Activated T-cell treated with anti-CD3 and anti-CD28 coated beads, Interleukin-2, amount 50 U/mL, for 72 hours (primary cell): Measurements from ENCODE around the gene NRG3. TPM values are rescaled to one million over a fixed set of nuclear protein-coding genes. Genes with fewer than 3 reads are reported as not detected.
"Not testable (repeated sequence)": the region's sequence is repeated elsewhere in the genome, so short reads cannot be mapped to it uniquely, and the experiment has no call there.

Experiments used
- ATAC-seq, 2 donors: fragments of 150-1000 bp; cut with Tn5 transposase; replicated peaks in 1 of 2; 2 replicates each; pipeline ENCODE4 v1.10.0; 2021; ENCODE audit warnings: moderate library complexity in 2 of 2, mild to moderate bottlenecking in 1 of 2
- DNase-seq, 2 donors: peaks; one replicate each; pipeline ENCODE4 v3.0.0; 2021 to 2022; ENCODE audit warnings: mixed read lengths in 1 of 2
- H3K27ac Mint-ChIP-seq: one replicate; pipeline ENCODE4 v1.8.0; 2022; ENCODE audit warnings: mild to moderate bottlenecking, moderate library complexity, mixed read lengths
- H3K27me3 Mint-ChIP-seq: one replicate; pipeline ENCODE4 v1.8.0; 2022; ENCODE audit warnings: low read depth, mixed read lengths
- H3K36me3 Mint-ChIP-seq, 2 donors: one replicate each; pipeline ENCODE4 v1.8.0; 2022; ENCODE audit warnings: mixed read lengths in 2 of 2, mild to moderate bottlenecking in 1 of 2; ENCODE audit not compliant: insufficient read depth in 2 of 2
- H3K4me1 Mint-ChIP-seq: one replicate; pipeline ENCODE4 v1.8.0; 2022; ENCODE audit warnings: low read depth, mixed read lengths
- H3K4me3 Mint-ChIP-seq, 2 donors: one replicate each; pipeline ENCODE4 v1.8.0; 2022; ENCODE audit warnings: mild to moderate bottlenecking in 2 of 2, mixed read lengths in 2 of 2, moderate library complexity in 2 of 2
- H3K9me3 Mint-ChIP-seq, 2 donors: one replicate each; pipeline ENCODE4 v1.8.0; 2022; ENCODE audit warnings: mixed read lengths in 2 of 2
- total RNA-seq, 2 donors: library from RNA; stranded (reverse); gene quantifications; one replicate each; pipeline ENCODE4 v1.2.3, GENCODE V29; 2022

The NRG3 gene
- total RNA-seq, 2 donors from 2014 or later = not detected

DNA sequence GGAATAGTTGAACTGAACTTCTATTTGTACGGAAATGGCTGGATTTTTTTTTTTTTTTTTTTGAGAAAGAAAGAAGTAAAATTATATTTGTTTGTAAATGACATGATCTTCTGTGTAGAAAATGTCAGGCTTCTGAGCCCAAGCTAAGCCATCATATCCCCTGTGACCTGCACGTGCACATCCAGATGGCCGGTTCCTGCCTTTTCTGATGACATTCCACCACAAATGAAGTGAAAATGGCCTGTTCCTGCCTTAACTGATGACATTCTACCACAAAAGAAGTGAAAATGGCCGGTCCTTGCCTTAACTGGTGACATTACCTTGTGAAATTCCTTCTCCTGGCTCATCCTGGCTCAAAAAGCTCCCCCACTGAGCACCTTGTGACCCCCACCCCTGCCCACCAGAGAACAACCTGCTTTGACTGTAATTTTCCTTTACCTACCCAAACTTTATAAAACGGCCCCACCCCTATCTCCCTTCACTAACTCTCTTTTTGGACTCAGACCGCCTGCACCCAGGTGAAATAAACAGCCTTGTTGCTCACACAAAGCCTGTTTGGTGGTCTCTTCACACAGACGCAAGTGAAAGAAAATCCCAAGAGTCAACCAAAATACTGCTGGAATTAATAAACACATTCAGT, 1085.5 kb downstream of the NRG3 start:
- not testable (repeated sequence) for H3K9me3 Mint-ChIP-seq, ATAC-seq, H3K4me3 Mint-ChIP-seq, H3K27ac Mint-ChIP-seq, H3K27me3 Mint-ChIP-seq, H3K36me3 Mint-ChIP-seq, H3K4me1 Mint-ChIP-seq, DNase-seq

DNA sequence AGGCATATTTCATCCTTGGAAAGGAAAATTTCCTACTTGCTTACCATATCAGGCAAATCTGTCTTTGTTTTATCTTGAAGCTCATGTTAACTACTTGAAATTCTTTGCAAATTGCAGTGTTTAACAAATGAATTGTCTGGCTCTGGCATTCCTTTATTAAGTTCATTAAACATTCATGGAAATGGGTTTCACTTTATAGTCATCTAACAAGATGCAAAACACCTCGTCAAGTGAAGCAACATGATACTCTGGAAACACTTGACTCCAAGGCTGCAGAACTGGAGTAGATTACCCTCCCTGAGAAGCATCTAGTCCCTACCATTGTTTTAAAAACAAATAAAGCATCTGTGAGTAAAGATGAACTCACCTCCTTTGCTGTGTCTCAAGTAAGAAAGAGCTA, 1086.9 kb downstream of the NRG3 start:
- H3K4me1 Mint-ChIP-seq = no peaks in the 10 kb centered on the region
- peaks cover 2 to 3% of the 10 kb centered on the region in 2 donors for H3K9me3 Mint-ChIP-seq
- H3K36me3 Mint-ChIP-seq = no peaks in the 10 kb centered on the region
- H3K27me3 Mint-ChIP-seq = no peaks in the 10 kb centered on the region
- no peak for ATAC-seq
- H3K27ac Mint-ChIP-seq = no peak overlapping the region
- H3K4me3 Mint-ChIP-seq = no peak overlapping the region
- no peak for DNase-seq

DNA sequence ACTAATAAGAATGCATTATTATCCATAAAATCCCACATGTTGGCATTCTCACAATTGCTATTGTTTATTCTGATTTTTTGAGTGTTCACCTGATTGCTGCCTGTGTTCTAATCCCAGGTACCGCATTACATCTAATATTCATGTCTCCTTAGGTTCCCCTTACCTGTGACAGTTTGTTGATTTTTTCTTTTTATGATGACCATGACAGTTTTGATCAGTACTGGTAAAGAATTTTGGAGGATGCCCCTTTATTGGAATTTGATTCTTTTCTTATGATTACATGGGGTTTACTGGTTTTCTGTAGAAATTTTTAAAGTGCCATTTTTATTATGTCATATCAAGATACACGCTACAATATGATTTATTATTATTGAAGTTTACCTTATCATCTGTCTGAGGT, 1091.1 kb downstream of the NRG3 start:
- ATAC-seq = no peak

DNA sequence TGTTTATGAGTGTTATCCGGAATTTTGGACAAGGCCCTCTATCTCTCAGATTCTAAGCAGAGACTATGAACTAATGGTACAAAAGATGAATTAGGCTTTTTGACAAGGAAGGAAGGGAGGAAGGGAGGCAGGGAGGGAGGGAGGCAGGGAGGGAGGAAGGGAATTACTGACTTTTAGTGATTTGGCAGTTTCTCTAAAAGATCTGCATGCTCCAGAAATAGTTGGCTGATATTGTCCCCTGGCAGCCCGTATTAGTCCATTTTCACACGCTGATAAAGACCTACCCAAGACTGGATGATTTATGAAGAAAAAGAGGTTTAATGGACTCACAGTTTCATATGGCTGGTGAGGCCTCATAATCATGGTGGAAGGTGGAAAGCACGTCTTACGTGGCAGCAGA, 1093.5 kb downstream of the NRG3 start:
- Mint-ChIP-seq H3K36me3 (no peaks in the 10 kb centered on the region), H3K4me1 (no peaks in the 10 kb centered on the region), H3K4me3 (no peak overlapping the region), H3K27me3 (no peaks in the 10 kb centered on the region), H3K9me3 (peaks cover 1 to 2% of the 10 kb centered on the region in 2 donors), H3K27ac (no peak overlapping the region)
- DNase-seq (no peak), ATAC-seq (no peak)

More for the DNA sequence above, 1091.1 kb downstream of the NRG3 start:
- H3K36me3 Mint-ChIP-seq = no peaks in the 10 kb centered on the region
- no peak overlapping the region for H3K27ac Mint-ChIP-seq
- no peak for DNase-seq
- no peak overlapping the region for H3K4me3 Mint-ChIP-seq
- no peaks in the 10 kb centered on the region for H3K4me1 Mint-ChIP-seq
- H3K9me3 Mint-ChIP-seq = peaks cover 0 to 2% of the 10 kb centered on the region in 2 donors
- H3K27me3 Mint-ChIP-seq = no peaks in the 10 kb centered on the region

DNA sequence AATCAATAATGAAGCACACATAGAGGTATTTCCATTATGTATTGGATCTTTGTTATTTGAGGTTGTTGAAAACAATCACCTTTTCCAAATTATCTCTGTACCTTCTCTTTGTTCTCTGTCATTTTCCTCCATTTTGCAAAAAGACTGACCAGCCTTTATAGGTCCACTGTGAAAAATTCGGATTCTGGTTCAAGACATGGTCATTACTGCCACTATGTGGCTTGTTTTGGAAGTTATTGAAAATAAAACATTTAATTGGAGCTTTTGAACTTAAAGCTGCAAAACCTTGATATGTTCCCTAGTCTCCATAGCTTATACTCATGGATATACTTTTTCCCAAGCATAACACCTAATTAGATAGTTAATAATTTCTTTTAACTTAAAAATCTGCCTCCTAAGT, 1094.4 kb downstream of the NRG3 start:
- DNase-seq (no peak), ATAC-seq (no peak)
- Mint-ChIP-seq H3K36me3 (no peaks in the 10 kb centered on the region), H3K27me3 (no peaks in the 10 kb centered on the region), H3K27ac (no peak overlapping the region), H3K4me3 (no peak overlapping the region), H3K4me1 (no peaks in the 10 kb centered on the region), H3K9me3 (peaks cover 1 to 2% of the 10 kb centered on the region in 2 donors)

DNA sequence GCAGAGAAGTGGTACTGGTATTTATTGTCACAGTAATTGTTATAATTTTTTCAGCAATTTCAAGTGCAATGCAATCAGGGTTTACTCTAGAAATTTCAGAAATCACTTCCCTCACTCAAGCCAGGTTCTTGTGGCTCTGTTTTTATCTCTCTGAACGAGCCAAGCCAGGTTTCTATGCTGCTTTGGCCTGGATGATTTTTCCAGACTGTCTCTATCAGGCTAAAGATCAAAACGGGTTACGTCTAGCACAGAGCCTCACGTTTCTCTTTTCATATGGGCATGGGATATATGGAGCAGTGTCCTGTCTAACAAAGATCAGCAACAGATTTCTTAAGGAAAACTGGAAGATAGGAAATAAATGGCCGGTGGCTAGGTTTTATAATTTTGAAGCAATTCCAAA, 1105.3 kb downstream of the NRG3 start:
- no peak overlapping the region for H3K27ac Mint-ChIP-seq
- no peaks in the 10 kb centered on the region for H3K36me3 Mint-ChIP-seq
- DNase-seq = no peak
- no peaks in the 10 kb centered on the region for H3K4me1 Mint-ChIP-seq
- peaks cover 0 to 4% of the 10 kb centered on the region in 2 donors for H3K9me3 Mint-ChIP-seq
- no peak overlapping the region for H3K4me3 Mint-ChIP-seq
- no peaks in the 10 kb centered on the region for H3K27me3 Mint-ChIP-seq
- ATAC-seq = no peak

DNA sequence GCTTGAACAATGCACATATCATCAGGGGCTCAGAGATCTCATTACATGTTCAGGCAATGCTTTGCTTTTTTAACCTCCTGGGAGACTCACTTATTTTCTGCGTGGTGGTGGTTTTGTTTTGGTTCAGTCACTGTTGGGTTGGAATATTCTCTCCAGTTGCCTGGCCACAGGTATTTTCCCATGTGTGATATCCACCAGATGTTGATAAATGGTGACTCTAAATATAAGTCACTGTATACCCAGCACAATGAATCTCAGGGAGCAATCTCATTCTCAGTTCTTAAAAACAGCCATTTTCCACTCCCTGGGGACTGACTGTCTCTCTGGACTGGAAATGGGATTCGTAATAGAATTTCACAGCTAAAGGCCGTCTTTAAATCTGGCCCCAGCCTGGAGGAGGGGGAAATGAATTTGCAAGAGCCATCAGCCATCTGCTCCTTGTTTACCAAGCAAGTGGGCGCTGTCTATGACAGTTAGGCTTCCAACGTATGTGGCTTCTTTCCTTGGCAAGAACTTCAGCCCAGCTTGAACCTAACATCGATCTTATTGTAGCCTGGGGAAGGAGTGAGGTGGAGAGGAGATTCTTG, 1106.2 kb downstream of the NRG3 start:
- ATAC-seq = no peak
- H3K4me3 Mint-ChIP-seq = no peak overlapping the region
- H3K36me3 Mint-ChIP-seq = no peaks in the 10 kb centered on the region
- DNase-seq = no peak
- H3K27me3 Mint-ChIP-seq = no peaks in the 10 kb centered on the region
- H3K27ac Mint-ChIP-seq = no peak overlapping the region
- no peaks in the 10 kb centered on the region for H3K4me1 Mint-ChIP-seq
- peaks cover 1 to 4% of the 10 kb centered on the region in 2 donors for H3K9me3 Mint-ChIP-seq

- no peaks in the 10 kb centered on the region for H3K36me3 Mint-ChIP-seq
- peaks cover 1 to 2% of the 10 kb centered on the region in 2 donors for H3K9me3 Mint-ChIP-seq
- H3K4me3 Mint-ChIP-seq = no peak overlapping the region
- DNase-seq = no peak
- no peaks in the 10 kb centered on the region for H3K27me3 Mint-ChIP-seq
- no peak overlapping the region for H3K27ac Mint-ChIP-seq
- no peak for ATAC-seq
- H3K4me1 Mint-ChIP-seq = no peaks in the 10 kb centered on the region
Observed at GRCh38 chr10:82982110-82982608, 1107.2 kb downstream of the NRG3 start.

GRCh38 chr10:82986216-82986615, 1111.2 kb downstream of the NRG3 start:
- no peaks in the 10 kb centered on the region for H3K27me3 Mint-ChIP-seq
- H3K36me3 Mint-ChIP-seq = no peaks in the 10 kb centered on the region
- H3K4me1 Mint-ChIP-seq = no peaks in the 10 kb centered on the region
- H3K4me3 Mint-ChIP-seq = no peak overlapping the region
- no peak for DNase-seq
- H3K9me3 Mint-ChIP-seq = peaks cover 1 to 2% of the 10 kb centered on the region in 2 donors
- no peak for ATAC-seq
- H3K27ac Mint-ChIP-seq = no peak overlapping the region

GRCh38 chr10:83006479-83006878, 1131.5 kb downstream of the NRG3 start:
- DNase-seq, ATAC-seq, H3K4me1 Mint-ChIP-seq, H3K27ac Mint-ChIP-seq, H3K36me3 Mint-ChIP-seq, H3K4me3 Mint-ChIP-seq, H3K9me3 Mint-ChIP-seq, H3K27me3 Mint-ChIP-seq: not testable (repeated sequence)

DNA sequence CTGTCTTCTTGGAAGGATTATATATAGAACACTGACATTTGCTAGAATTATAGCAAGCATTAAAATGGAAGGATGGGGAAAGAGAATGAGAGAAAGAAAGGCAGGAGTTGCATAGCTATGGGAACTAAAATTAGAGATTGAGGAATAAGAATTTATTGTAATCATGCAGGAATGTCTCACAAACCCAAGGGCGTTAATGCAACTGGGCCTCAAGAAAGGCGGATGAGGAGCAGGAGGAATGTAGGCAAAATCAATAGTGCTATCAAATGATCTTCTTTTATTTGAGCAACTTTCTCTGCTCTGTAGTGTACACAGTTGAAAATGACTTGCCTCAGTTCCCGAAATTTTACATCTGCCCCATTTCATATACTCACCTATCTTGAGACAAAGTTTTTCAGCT, 1132.5 kb downstream of the NRG3 start:
- Mint-ChIP-seq H3K4me3 (no peak overlapping the region), H3K4me1 (no peaks in the 10 kb centered on the region), H3K9me3 (peaks cover 4% of the 10 kb centered on the region in 2 donors), H3K27ac (no peak overlapping the region), H3K36me3 (peaks cover 0 to 2% of the 10 kb centered on the region in 2 donors), H3K27me3 (no peaks in the 10 kb centered on the region)
- no peak for ATAC-seq
- DNase-seq = no peak

- H3K27ac Mint-ChIP-seq = no peak overlapping the region
- DNase-seq (no peak), ATAC-seq (no peak)
- H3K27me3 Mint-ChIP-seq = no peaks in the 10 kb centered on the region
- H3K9me3 Mint-ChIP-seq = peaks cover 0 to 6% of the 10 kb centered on the region in 2 donors
- H3K4me3 Mint-ChIP-seq = no peak overlapping the region
- H3K36me3 Mint-ChIP-seq = no peaks in the 10 kb centered on the region
- H3K4me1 Mint-ChIP-seq = no peaks in the 10 kb centered on the region
Observed at GRCh38 chr10:83012866-83013265, 1137.9 kb downstream of the NRG3 start.

- DNase-seq = no peak
- peaks cover 7 to 9% of the 10 kb centered on the region in 2 donors for H3K9me3 Mint-ChIP-seq
Observed at GRCh38 chr10:83017076-83017867, 1142.3 kb downstream of the NRG3 start.

More at GRCh38 chr10:83017076-83017867, 1142.3 kb downstream of the NRG3 start:
- H3K27me3 Mint-ChIP-seq = no peaks in the 10 kb centered on the region
- H3K27ac Mint-ChIP-seq = no peak overlapping the region
- no peaks in the 10 kb centered on the region for H3K36me3 Mint-ChIP-seq
- H3K4me3 Mint-ChIP-seq = no peak overlapping the region
- no peaks in the 10 kb centered on the region for H3K4me1 Mint-ChIP-seq
- ATAC-seq = no peak
